Epidermal melanocyte (primary cell): ENCODE data around the gene VPS35L.
"Not testable (repeated sequence)": the region's sequence is repeated elsewhere in the genome, so short reads cannot be mapped to it uniquely, and the experiment has no call there.

Experiments
- DNase-seq: peaks from one replicate; pipeline ENCODE4 v3.0.0; 2011; ENCODE audit warnings: low spot score; ENCODE audit not compliant: insufficient read length

Gene VPS35L

GRCh38 chr16:19711643-19712042 lies 156.1 kb downstream of the VPS35L start:
- no peak for DNase-seq

GRCh38 chr16:19712418-19713058 lies 157.0 kb downstream of the VPS35L start:
- no peak for DNase-seq

- DNase-seq = no peak
Measured at GRCh38 chr16:19713697-19714096, 158.2 kb downstream of the VPS35L start.

- no peak for DNase-seq
Measured at GRCh38 chr16:19715566-19715965, 160.1 kb downstream of the VPS35L start.

- DNase-seq = no peak
Measured at GRCh38 chr16:19716183-19716582, 160.7 kb downstream of the VPS35L start.

- DNase-seq = not testable (repeated sequence)
Measured at GRCh38 chr16:19716728-19717127, 161.2 kb downstream of the VPS35L start.

- no peak for DNase-seq
Measured at GRCh38 chr16:19717314-19717713, 161.8 kb downstream of the VPS35L start.

- DNase-seq = peak; percentile 94
Measured at GRCh38 chr16:19717741-19718623, 162.5 kb downstream of the VPS35L start, which contains the start of the genes IQCK and KNOP1. Gene IQCK (plus strand): TSS chr16:19718271. CDS start chr16:19718307, 36 bp downstream. Gene KNOP1 (minus strand): TSS chr16:19718227. CDS start chr16:19715035, 3,192 bp downstream.

- no peak for DNase-seq
Measured at GRCh38 chr16:19718624-19718965, 163.1 kb downstream of the VPS35L start.

- no peak for DNase-seq
Measured at GRCh38 chr16:19722269-19722952, 166.9 kb downstream of the VPS35L start.

- no peak for DNase-seq
Measured at GRCh38 chr16:19722981-19723380, 167.5 kb downstream of the VPS35L start.

- no peak for DNase-seq
Measured at GRCh38 chr16:19728636-19728965, 173.1 kb downstream of the VPS35L start.

GRCh38 chr16:19733551-19733950 lies 178.0 kb downstream of the VPS35L start:
- no peak for DNase-seq

- no peak for DNase-seq
Measured at GRCh38 chr16:19735074-19735867, 179.8 kb downstream of the VPS35L start.

- no peak for DNase-seq
Measured at GRCh38 chr16:19737306-19738038, 182.0 kb downstream of the VPS35L start.

GRCh38 chr16:19741354-19741753 lies 185.9 kb downstream of the VPS35L start:
- DNase-seq = no peak

GRCh38 chr16:19743816-19744159 lies 188.3 kb downstream of the VPS35L start:
- no peak for DNase-seq

- DNase-seq = no peak
Measured at GRCh38 chr16:19744670-19745069, 189.2 kb downstream of the VPS35L start.

GRCh38 chr16:19745286-19746010 lies 189.9 kb downstream of the VPS35L start:
- DNase-seq = no peak

GRCh38 chr16:19746561-19746960 lies 191.1 kb downstream of the VPS35L start:
- DNase-seq = no peak
